ENCODE measurements around the gene KIAA0825. TPM values are rescaled to one million over a fixed set of nuclear protein-coding genes. Genes with fewer than 3 reads are reported as not detected.

The KIAA0825 gene
- total RNA-seq, 1 donor from 2014 or later: 2.9 TPM

DNA sequence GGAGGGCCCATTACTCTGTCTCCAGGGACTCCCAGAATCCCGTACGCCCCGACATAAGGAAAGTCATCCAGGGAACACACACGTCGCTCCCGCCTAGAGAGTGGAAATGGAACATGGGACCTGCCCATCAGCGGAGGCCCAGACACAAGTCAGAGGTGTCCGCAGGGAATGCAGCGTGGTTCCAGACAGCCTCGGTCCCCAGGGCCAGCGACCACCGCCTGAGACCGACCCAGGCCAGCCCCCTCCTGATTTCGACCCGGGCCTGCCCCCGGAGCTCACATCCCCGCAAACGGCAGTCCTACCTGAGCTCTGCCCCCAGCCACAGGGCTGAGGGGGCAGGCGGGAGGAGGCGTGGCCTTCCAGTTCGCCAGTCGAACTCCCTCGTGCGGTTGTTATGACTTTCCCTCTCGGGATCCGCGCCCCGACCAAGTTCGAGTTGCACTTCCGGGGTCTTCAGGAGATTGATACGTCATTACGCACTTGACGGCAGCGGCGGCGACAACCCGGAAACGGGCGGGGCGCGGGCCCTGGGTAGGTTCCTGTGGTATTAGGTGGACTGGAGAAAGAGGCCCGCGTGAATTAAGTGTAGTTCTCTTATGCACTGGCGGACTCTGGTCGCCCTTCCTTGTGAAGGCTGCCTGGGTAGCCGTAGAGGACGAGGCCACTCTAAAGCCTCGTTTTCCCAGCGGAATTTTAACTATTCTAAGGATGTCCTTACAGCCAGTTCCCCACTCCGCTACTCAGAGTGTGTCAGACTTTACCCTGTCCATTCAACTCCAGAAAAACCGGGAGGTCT is 507.0 kb downstream of the KIAA0825 start:
- peak; percentile 97 for DNase-seq (ENCODE audit: low read depth)

DNA sequence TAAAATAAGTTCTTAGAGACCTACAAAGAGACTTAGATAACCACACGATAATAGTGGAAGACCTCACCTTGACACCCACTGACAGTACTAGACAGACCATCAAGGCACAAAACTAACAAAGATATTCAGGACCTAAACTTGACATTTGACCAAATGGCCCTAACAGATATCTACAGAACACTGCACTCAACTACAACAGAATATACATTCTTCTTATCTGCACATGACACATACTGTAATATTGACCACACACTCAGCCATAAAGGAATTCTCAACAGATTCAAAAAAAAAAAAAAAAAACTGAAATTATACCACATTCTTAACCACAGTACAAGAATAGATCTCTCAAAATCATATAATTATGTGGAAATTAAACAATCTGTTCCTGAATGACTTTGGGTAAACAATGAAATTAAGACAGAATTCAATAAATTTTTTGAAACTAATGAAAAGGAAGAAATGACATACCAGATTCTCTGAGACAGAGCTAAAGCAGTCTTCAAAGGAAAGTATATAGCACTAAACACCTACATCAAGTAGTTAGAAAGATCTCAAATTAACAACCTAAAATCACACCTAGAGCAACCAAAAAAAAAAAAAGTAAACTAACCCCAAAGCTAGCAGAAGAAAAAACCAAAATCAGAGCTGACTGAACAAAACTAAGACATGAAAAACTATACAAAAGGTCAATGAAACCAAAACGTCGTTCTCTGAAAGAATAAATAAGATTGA is 514.7 kb downstream of the KIAA0825 start:
- no peak for DNase-seq (ENCODE audit: low read depth)

Other genes with a start within 250 kb of the KIAA0825 start
- gene SLF1, start 65 bp upstream of the KIAA0825 start, total RNA-seq: 11.4 and 14.3 TPM in 2 replicates